ENCODE results near the gene KIF26A.

GRCh38 chr14:104201496-104201895 is 63.1 kb downstream of the KIF26A start:
- TF ChIP-seq CTCF (conservative IDR thresholded peaks at IDR 0.05; ENCODE audit: low read depth, low read length) (no peak), POLR2A (IDR thresholded peaks at IDR 0.05; ENCODE audit: low read depth, low read length) (no peak), ELK1 (IDR thresholded peaks at IDR 0.05; ENCODE audit: borderline replicate concordance, low read depth, low read length) (no peak), FOS (IDR thresholded peaks at IDR 0.05; ENCODE audit: low read depth, low read length) (no peak), MAZ (IDR thresholded peaks at IDR 0.05; ENCODE audit: borderline replicate concordance, low read depth, low read length) (no peak), RAD21 (IDR thresholded peaks at IDR 0.05; ENCODE audit: low read length) (no peak), USF2 (IDR thresholded peaks at IDR 0.05; ENCODE audit: low read depth, low read length) (no peak), CHD1 (IDR thresholded peaks at IDR 0.05; ENCODE audit: low read depth, low read length) (no peak), CEBPB (IDR thresholded peaks at IDR 0.05; ENCODE audit: low read depth, low read length) (no peak), NFE2L2 (IDR thresholded peaks at IDR 0.05; ENCODE audit: low read depth, low read length) (no peak), MXI1 (IDR thresholded peaks at IDR 0.05; ENCODE audit: borderline replicate concordance, low read depth, low read length) (no peak), MAFK (IDR thresholded peaks at IDR 0.05; ENCODE audit: low read depth, low read length) (no peak), RCOR1 (IDR thresholded peaks at IDR 0.05; ENCODE audit: insufficient replicate concordance, low read length) (no peak)

Data from IMR-90 (cell line).